Measurements from ENCODE around the gene TAL1.

- TF ChIP-seq CTCF (IDR thresholded peaks at IDR 0.05), result no peak
- no peak for TF ChIP-seq POLR2AphosphoS5 (IDR thresholded peaks at IDR 0.05)
- TF ChIP-seq POLR2A (IDR thresholded peaks at IDR 0.05), result no peak
Measured at GRCh38 chr1:47224676-47225399, 7.2 kb downstream of the TAL1 start.
